Brain microvascular endothelial cell (primary cell): ENCODE measurements around the gene SDC1.

ENCODE experiments used
- DNase-seq: peaks from one replicate; pipeline ENCODE4 v3.0.0-alpha.2; 2020
- H3K27ac ChIP-seq: fragments of 250-450 bp; sonication (Bioruptor Pico); 2 replicates; pipeline ENCODE4 v1.5.1; 2020; ENCODE audit warnings: mild to moderate bottlenecking, moderate library complexity
- H3K27me3 ChIP-seq: fragments of 250-450 bp; sonication (Bioruptor Pico); replicated peaks from 2 replicates; pipeline ENCODE4 v1.5.1; 2020; ENCODE audit warnings: mild to moderate bottlenecking
- H3K36me3 ChIP-seq: fragments of 250-450 bp; sonication (Bioruptor Pico); replicated peaks from 2 replicates; pipeline ENCODE4 v1.5.1; 2020; ENCODE audit warnings: mild to moderate bottlenecking
- H3K4me3 ChIP-seq: 2 replicates; pipeline ENCODE4 v1.5.1; 2011; ENCODE audit warnings: low read depth, mild to moderate bottlenecking, control low read depth, low read length, moderate library complexity
- CTCF ChIP-seq: IDR thresholded peaks from 2 replicates; pipeline ENCODE4 v1.5.1; 2011; ENCODE audit warnings: low read depth, mild to moderate bottlenecking, moderate library complexity, low read length, control low read depth, inconsistent platforms; ENCODE audit errors: missing control alignments
- in situ Hi-C: cut with HindIII; loops from 2 replicates; pipeline ENCODE4 v1.10.0; 2017; ENCODE audit warnings: low sequenced_read_pairs, low pct_ligation_motif_present

SDC1 gene

DNA sequence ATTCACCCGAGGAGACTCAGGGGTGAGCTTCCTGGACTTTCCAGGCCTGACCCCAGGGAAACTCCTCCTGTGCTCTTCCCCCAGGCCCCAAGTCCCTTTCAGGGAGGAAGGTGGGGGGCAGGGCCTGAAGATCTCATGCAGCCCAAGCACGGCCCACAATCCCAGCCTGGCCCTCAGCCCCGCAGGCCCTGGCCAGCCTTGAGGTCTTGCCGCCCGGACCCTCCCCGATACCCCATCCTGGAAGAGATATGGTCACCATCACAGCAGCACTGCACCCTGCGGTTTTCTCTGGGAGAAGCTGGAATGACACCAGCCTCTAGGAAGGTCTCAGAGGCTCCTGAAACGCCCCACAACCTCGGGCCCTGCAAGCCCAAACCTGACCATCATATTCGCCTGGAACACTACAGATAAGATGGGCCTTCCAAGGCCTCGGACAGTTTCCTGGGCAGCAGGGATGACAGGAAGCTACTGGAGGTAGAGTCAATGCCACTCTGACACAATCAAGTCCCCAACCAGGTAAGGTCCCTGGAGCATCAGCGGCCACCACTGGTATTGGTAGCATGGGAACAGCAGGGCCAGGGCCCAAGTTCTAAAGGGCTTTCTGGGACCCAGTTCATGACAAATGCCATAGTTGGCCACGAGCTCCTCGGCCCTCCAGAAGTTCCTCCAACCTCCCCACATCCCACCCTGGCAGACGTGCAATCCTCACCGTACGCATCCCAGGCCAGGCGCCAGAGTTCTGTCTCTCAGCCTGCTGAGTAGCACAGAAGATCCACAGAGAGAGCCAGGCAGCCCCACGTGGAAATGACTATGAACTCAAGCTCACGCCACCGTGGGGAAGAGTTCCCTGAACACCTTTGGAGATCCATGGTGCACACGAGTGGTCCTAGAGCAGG lies 8.6 kb downstream of the SDC1 start:
- no peak for DNase-seq
- Histone ChIP-seq H3K27me3 (no peaks in the 10 kb centered on the region), H3K36me3 (no peaks in the 10 kb centered on the region), H3K4me3 (no peak overlapping the region), H3K27ac (no peak overlapping the region)
- in situ Hi-C loops = no loop called here
- TF ChIP-seq CTCF = no peak

- DNase-seq = no peak
- Histone ChIP-seq H3K36me3 (no peaks in the 10 kb centered on the region), H3K27me3 (no peaks in the 10 kb centered on the region), H3K4me3 (no peak overlapping the region), H3K27ac (no peak overlapping the region)
- in situ Hi-C loops = no loop called here
- no peak for TF ChIP-seq CTCF
These were observed 9.5 kb downstream of the SDC1 start for GRCh38 chr2:20215183-20216040.

GRCh38 chr2:20214566-20215182 lies 10.3 kb downstream of the SDC1 start:
- no peak for DNase-seq
- H3K27me3 ChIP-seq = no peaks in the 10 kb centered on the region
- H3K4me3 ChIP-seq = no peak overlapping the region
- H3K27ac ChIP-seq = no peak overlapping the region
- H3K36me3 ChIP-seq = no peaks in the 10 kb centered on the region
- TF ChIP-seq CTCF = no peak
- in situ Hi-C loops = no loop called here

DNA sequence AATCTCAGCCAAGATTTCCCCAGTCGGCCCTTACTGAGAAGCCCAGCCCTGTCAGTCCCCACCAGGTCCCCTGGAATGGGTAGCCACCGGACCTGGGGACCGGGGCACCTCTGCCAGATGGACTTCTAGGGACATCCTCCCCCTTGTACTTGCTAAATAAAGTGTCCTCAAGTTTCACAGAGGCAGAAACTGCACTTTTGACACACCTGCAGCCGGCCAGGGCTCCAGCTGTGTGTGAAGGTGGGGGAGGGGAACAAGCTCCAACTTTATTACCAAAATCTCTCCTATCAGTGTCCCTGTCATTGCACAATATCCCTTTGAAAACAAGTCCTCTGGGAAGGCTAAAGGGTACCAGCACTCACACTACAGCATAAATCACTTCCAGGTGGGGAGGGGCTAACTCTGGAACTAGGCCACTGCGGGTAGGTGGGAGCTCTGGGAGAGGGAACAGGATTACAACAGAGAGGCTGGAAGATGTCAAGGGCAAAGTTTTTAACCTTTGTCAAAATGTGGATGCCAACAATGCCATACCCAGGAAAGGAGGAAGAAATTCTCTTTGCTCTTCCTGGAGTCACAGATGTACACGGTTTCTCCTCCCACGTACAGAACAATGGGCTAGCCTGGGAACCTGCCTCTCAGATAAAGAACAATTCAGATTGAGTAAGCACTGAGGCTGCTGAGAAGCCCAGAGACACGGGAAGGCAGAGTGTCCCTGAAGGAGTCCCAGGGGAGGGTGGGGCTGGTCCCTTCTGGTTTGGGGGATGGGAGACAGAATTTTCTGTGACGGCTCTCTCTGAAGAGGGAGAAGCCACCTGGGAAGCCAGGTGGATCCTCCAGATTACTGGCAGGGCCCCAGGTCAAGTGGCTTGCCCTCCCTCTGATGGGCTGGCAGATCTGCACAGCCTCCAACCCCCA lies 11.0 kb downstream of the SDC1 start:
- TF ChIP-seq CTCF = no peak
- in situ Hi-C loops = no loop called here
- no peaks in the 10 kb centered on the region for H3K27me3 ChIP-seq
- no peak for DNase-seq
- H3K4me3 ChIP-seq = no peak overlapping the region
- H3K36me3 ChIP-seq = no peaks in the 10 kb centered on the region
- H3K27ac ChIP-seq = no peak overlapping the region

DNA sequence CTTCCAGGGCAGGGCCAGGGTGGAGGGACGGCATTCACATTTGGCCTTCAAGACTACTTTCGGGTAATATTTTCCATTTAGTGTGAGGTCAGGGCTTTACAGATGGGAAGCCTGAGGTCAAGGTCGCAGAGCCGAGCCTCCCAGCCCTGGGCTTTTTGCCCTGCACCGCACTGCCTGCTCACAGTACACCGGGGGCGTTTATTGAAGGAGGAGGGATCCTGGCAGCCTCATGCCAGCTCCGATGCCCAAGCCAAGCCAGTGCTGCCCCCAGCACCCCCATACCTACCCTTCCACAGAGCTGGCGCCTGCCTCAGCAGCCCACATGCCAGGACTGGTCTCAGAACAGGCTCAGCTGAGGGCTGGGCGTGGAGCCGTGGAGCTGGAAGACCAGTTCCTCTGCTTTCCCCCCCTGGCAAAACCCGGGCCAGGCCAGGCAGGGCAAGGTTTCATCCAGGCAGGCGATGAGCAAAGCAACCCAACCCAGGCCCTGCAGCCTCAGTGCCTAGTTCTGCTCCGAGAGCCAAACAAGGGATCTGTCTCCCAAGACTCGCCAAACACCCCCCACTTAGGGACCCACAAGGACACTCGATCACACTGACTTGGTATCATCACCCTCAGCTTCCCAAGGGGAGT lies 11.9 kb downstream of the SDC1 start:
- Histone ChIP-seq H3K4me3 (no peak overlapping the region), H3K27me3 (no peaks in the 10 kb centered on the region), H3K27ac (no peak overlapping the region), H3K36me3 (no peaks in the 10 kb centered on the region)
- no peak for DNase-seq
- in situ Hi-C loops = no loop called here
- no peak for TF ChIP-seq CTCF
